PC-3 (cell line): ENCODE results near the gene PPFIBP1. TPM values are rescaled to one million over a fixed set of nuclear protein-coding genes. Genes with fewer than 3 reads are reported as not detected.

Experiments
- ATAC-seq: fragments of 200-7000 bp; cut with Tn5 transposase; 2 replicates; pipeline ENCODE4 v1.9.1; 2020; ENCODE audit warnings: mild to moderate bottlenecking, moderate library complexity
- BruUV-seq: library from RNA; stranded (reverse); fragments of 400-500 nt; replicated peaks from 2 replicates; lab custom pipeline; 2021; lab: Mats Ljungman, UMichigan
- CTCF ChIA-PET: fragments of 300-600 bp; sonication (Branson Sonifier 250); formaldehyde crosslinking; loops from one replicate; lab custom pipeline; 2022; ENCODE audit warnings: antibody characterized with exemption; lab: Charles Lee
- POLR2A ChIA-PET: fragments of 300-600 bp; sonication (Branson Sonifier 250); formaldehyde crosslinking; loops from one replicate; lab custom pipeline; 2022; ENCODE audit warnings: antibody characterized with exemption; ENCODE audit not compliant: unreplicated experiment; lab: Charles Lee
- DNase-seq: peaks from one replicate; pipeline ENCODE4 v3.0.0-alpha.2; 2015
- H2AFZ ChIP-seq: fragments of 300-600 bp; sonication (generic); 2 replicates; pipeline ENCODE4 v1.6.0; 2016; ENCODE audit warnings: antibody characterized with exemption, low read length
- H3F3A ChIP-seq: fragments of 300-600 bp; sonication (generic); one replicate; pipeline ENCODE4 v1.6.0; 2017; ENCODE audit warnings: antibody characterized with exemption, low read length, control low read depth, mild to moderate bottlenecking; ENCODE audit not compliant: unreplicated experiment
- H3K27ac ChIP-seq: fragments of 300-600 bp; sonication (generic); 2 replicates; pipeline ENCODE4 v1.5.1; 2016; ENCODE audit warnings: mild to moderate bottlenecking, low read length
- H3K27me3 ChIP-seq: fragments of 300-600 bp; sonication (generic); 2 replicates; pipeline ENCODE4 v1.6.1; 2016; ENCODE audit warnings: low read length, mixed read lengths
- H3K36me3 ChIP-seq: fragments of 300-600 bp; sonication (generic); 2 replicates; pipeline ENCODE4 v1.6.1; 2016; ENCODE audit warnings: low read depth, mixed run types, low read length, mixed read lengths
- H3K4me1 ChIP-seq: fragments of 300-600 bp; sonication (generic); 2 replicates; pipeline ENCODE4 v1.5.1; 2016; ENCODE audit warnings: low read length; ENCODE audit not compliant: insufficient read depth
- H3K4me2 ChIP-seq: fragments of 300-600 bp; sonication (generic); 2 replicates; pipeline ENCODE4 v1.6.0; 2016; ENCODE audit warnings: low read length
- H3K4me3 ChIP-seq: fragments of 300-600 bp; sonication (generic); 2 replicates; pipeline ENCODE4 v1.5.1; 2016; ENCODE audit warnings: mild to moderate bottlenecking, low read length, mixed read lengths
- H3K79me2 ChIP-seq: fragments of 300-600 bp; sonication (generic); 2 replicates; pipeline ENCODE4 v1.6.1; 2017; ENCODE audit warnings: low read length, mixed read lengths
- H3K9ac ChIP-seq: fragments of 300-600 bp; sonication (generic); 2 replicates; pipeline ENCODE4 v1.6.0; 2016; ENCODE audit warnings: mild to moderate bottlenecking, low read length
- H3K9me2 ChIP-seq: fragments of 300-600 bp; sonication (generic); replicated peaks from 2 replicates; pipeline ENCODE4 v1.6.1; 2016; ENCODE audit warnings: mixed run types, low read length, mixed read lengths
- H3K9me3 ChIP-seq: fragments of 300-600 bp; sonication (generic); 2 replicates; pipeline ENCODE4 v1.6.1; 2016; ENCODE audit warnings: low read length, mixed read lengths
- H4K20me1 ChIP-seq: fragments of 300-600 bp; sonication (generic); 2 replicates; pipeline ENCODE4 v1.6.1; 2016; ENCODE audit warnings: low read length, mixed read lengths
- EZH2 ChIP-seq: fragments of 300-600 bp; sonication (generic); IDR thresholded peaks from one replicate; pipeline ENCODE4 v1.6.1; 2017; ENCODE audit warnings: antibody characterized with exemption, mild to moderate bottlenecking, low read length; ENCODE audit not compliant: unreplicated experiment
- EZH2phosphoT487 ChIP-seq: fragments of 300-600 bp; sonication (generic); IDR thresholded peaks from 2 replicates; pipeline ENCODE4 v1.6.1; 2018; ENCODE audit warnings: mild to moderate bottlenecking, antibody characterized with exemption, low read length, borderline replicate concordance
- intact Hi-C: fragments of 100-400 bp; cut with micrococcal nuclease; formaldehyde crosslinking; loops from 2 replicates; pipeline ENCODE4 v1.9.0; 2023
- total RNA-seq: library from RNA; depleted of rRNA; stranded (reverse); fragments of >200 nt; gene quantifications from 2 replicates; pipeline ENCODE4 v1.2.3, GENCODE V29; 2014
- TF ChIP-seq, protein P1 (sequence below): fragments of 300-600 bp; sonication (generic); conservative IDR thresholded peaks from 2 replicates; pipeline ENCODE4 v1.5.1; 2017; ENCODE audit warnings: antibody characterized with exemption, low read depth, mild to moderate bottlenecking, low read length

Gene PPFIBP1
- total RNA-seq, 1 experiment from 2014 or later = 56.9 TPM

DNA sequence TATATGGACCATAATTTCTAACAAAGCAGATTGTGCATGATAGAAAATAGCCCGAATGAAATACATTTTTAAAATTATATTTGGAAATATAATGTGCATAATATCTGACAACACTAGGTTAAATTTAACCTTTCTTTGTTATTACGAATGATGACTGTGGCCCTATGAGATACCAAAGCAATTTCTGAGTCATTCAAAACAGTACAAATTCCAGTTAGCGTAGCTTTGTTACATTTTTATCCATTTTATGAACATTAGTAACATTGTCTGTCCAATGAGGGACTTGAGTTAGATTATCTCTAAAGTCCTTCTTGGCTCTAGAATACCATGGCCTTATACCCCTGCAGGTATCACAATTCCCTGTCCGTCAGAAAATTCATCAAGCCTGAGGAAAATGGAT, 133.3 kb downstream of the PPFIBP1 start:
- Histone ChIP-seq H3K4me2 (no peak overlapping the region), H3K27ac (no peak overlapping the region), H3K9me3 (no peaks in the 10 kb centered on the region), H3K27me3 (no peaks in the 10 kb centered on the region), H3K9me2 (no peaks in the 10 kb centered on the region), H3K4me1 (no peaks in the 10 kb centered on the region), H3K4me3 (no peak overlapping the region), H3K9ac (no peak overlapping the region), H2AFZ (no peak overlapping the region), H3K79me2 (no peaks in the 10 kb centered on the region), H4K20me1 (no peaks in the 10 kb centered on the region), H3K36me3 (no peaks in the 10 kb centered on the region; the same call in 1 of the 2 replicates), H3F3A (no peaks in the 10 kb centered on the region)
- intact Hi-C loops = loop anchor here (10.0 kb wide), 1 partner anchor 322 kb away; the partner anchor contains the start of gene BMAL2
- no TSS peak for BruUV-seq
- POLR2A ChIA-PET = no interaction called here
- no peak for DNase-seq
- no peak for ATAC-seq
- no peak for TF ChIP-seq EZH2phosphoT487
- CTCF ChIA-PET = no interaction called here

DNA sequence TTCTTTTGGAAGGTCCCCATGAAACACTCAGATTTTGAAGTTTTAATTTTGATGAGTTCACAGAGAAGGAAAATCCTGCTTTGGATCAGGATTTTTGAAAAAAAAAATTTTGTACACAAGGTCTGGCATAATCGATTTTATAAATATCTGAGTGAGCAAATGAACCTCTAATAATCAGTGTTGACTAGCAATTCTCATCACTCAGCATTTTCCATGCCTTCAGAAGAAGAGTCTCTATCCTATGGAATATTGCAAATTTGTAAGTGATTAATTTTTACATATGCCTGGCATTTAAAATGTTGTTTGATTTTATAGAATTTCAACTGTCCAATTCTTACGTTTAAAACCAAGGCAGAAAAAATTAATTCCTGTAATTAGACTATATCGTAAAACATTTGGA, 141.7 kb downstream of the PPFIBP1 start:
- Histone ChIP-seq H3K4me1 (no peaks in the 10 kb centered on the region), H3K27me3 (no peaks in the 10 kb centered on the region), H3K36me3 (peaks cover 13% of the 10 kb centered on the region; the same call in 1 of the 2 replicates), H3K9ac (no peak overlapping the region), H3K4me3 (no peak overlapping the region), H2AFZ (no peak overlapping the region), H3K9me2 (no peaks in the 10 kb centered on the region), H3K27ac (no peak overlapping the region), H3K4me2 (no peak overlapping the region), H3K79me2 (no peaks in the 10 kb centered on the region), H3F3A (no peaks in the 10 kb centered on the region), H3K9me3 (no peaks in the 10 kb centered on the region), H4K20me1 (no peaks in the 10 kb centered on the region)
- BruUV-seq = no TSS peak
- CTCF ChIA-PET = no interaction called here
- DNase-seq (no peak), ATAC-seq (no peak)
- intact Hi-C loops = no loop called here
- TF ChIP-seq EZH2 (no peak), EZH2phosphoT487 (no peak)
- TF ChIP-seq, protein P1, sequence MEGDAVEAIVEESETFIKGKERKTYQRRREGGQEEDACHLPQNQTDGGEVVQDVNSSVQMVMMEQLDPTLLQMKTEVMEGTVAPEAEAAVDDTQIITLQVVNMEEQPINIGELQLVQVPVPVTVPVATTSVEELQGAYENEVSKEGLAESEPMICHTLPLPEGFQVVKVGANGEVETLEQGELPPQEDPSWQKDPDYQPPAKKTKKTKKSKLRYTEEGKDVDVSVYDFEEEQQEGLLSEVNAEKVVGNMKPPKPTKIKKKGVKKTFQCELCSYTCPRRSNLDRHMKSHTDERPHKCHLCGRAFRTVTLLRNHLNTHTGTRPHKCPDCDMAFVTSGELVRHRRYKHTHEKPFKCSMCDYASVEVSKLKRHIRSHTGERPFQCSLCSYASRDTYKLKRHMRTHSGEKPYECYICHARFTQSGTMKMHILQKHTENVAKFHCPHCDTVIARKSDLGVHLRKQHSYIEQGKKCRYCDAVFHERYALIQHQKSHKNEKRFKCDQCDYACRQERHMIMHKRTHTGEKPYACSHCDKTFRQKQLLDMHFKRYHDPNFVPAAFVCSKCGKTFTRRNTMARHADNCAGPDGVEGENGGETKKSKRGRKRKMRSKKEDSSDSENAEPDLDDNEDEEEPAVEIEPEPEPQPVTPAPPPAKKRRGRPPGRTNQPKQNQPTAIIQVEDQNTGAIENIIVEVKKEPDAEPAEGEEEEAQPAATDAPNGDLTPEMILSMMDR = no peak
- POLR2A ChIA-PET = no interaction called here

DNA sequence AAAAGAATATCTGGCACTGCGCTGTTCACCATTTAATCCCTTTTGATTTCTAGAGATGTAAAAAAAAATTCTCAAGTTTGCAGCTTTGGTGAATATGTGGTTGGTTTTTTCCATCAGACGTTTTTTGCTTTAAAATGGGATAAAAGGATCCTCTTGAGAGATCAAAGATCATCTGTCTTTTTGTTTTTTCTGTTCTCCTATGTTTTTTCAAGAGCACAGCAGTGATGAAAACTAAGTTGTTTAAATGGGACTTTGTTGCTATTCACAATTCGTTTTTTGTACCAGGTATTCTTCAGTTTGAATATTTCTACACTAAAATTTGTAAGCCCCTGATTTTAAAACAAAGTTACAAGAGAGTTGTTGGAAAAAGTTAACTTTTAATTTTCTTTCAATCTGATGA, 142.5 kb downstream of the PPFIBP1 start:
- Histone ChIP-seq H3K27me3 (no peaks in the 10 kb centered on the region), H3F3A (no peaks in the 10 kb centered on the region), H3K4me1 (no peaks in the 10 kb centered on the region), H2AFZ (no peak overlapping the region), H3K79me2 (no peaks in the 10 kb centered on the region), H3K9me2 (no peaks in the 10 kb centered on the region), H3K9me3 (no peaks in the 10 kb centered on the region), H4K20me1 (no peaks in the 10 kb centered on the region), H3K4me2 (no peak overlapping the region), H3K27ac (no peak overlapping the region), H3K36me3 (peaks cover 13% of the 10 kb centered on the region; the same call in 1 of the 2 replicates), H3K9ac (no peak overlapping the region), H3K4me3 (no peak overlapping the region)
- intact Hi-C loops = no loop called here
- TF ChIP-seq EZH2phosphoT487 (no peak), EZH2 (no peak)
- TF ChIP-seq, protein P1 = no peak
- POLR2A ChIA-PET = no interaction called here
- BruUV-seq = no TSS peak
- no peak for ATAC-seq
- no peak for DNase-seq
- CTCF ChIA-PET = no interaction called here
